ENCODE measurements around the gene BTBD17. TPM values are rescaled to one million over a fixed set of nuclear protein-coding genes. Genes with fewer than 3 reads are reported as not detected.

BTBD17 gene
- 1 to 10 TPM in 2 of 9 donors, under 1 TPM in 3, not detected in 4; 0.11 to 1.1 (median 0.69) TPM for total RNA-seq
- polyA plus RNA-seq: under 1 TPM; 0.10 to 0.72 (median 0.24) TPM
- long read RNA-seq, donor 1: 0 reads
- long read RNA-seq, donor 2: 0 reads
- long read RNA-seq, donor 3: 0 reads
- long read RNA-seq, donor 4: 0 reads
- long read RNA-seq, donor 5: 0 reads
- long read RNA-seq, donor 6, partial matches to known transcripts: 0 of 5 reads
- long read RNA-seq, donor 6, other reads (novel, unspliced or antisense): 1 of 5 reads
- long read RNA-seq, donor 7: 0 reads
- long read RNA-seq, donor 8: 0 reads
- long read RNA-seq, donor 9: 0 reads
- long read RNA-seq, donor 10, partial matches to known transcripts: 0 of 1 reads
- long read RNA-seq, donor 10, other reads (novel, unspliced or antisense): 0 of 1 reads

DNA sequence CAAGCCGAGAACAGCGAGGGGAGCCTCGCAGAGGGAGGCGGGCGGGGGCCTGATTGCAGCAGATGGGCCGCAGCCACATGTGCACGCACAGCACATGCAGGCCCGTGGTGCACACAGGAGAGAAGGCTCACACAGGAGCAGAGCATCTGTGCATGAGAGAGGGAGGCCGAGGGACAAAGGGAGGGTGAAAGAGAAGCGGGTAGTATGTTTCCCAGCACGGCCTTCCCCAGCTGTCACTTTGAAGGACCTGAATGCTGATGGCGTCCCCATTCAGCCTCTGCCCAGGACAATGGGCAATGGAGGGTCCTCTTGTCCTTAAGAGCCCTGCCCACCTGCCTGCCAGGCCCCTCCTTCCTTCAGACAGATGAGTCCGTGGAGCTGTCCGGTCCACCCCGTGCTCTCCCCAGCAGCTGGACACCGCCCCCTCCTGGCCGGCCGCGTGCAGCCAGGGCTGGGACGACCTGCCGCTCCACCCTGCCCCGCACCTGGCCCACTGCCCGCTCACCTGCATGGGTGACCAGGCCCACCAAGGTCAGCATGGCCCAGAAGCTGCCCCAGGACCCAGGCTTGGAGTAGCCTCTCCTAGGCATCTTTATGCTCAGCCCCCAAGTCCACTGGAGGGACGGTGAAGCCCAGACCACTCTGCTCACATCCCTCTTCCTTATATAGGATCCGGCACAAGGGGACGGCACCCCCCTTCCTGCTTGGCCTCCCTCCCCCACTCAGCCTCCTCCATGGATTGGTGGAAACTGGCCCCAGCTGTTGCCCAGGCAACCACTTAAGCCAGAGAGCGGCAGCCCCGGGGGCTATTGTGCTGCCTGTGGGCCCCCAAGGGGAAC, at the start of gene BTBD17:
Gene BTBD17 (minus strand): TSS at position 639 of the 839 bp plus-strand sequence. CDS start 49 bp downstream, at position 590.
- peak; percentile 51 to 77 (median 68) for DNase-seq

GRCh38 chr17:74410001-74410443, 48.4 kb upstream of the BTBD17 start:
- DNase-seq: no peak
- Histone ChIP-seq H3K27ac (no peak overlapping the region), H3K9me3 (replicated peaks in 1 of 3) (no peaks in the 10 kb centered on the region), H3K36me3 (replicated peaks in 1 of 2) (no peaks in the 10 kb centered on the region), H3K27me3 (no peaks in the 10 kb centered on the region), H3K4me3 (no peak overlapping the region), H3K4me1 (replicated peaks in 1 of 2) (no peaks in the 10 kb centered on the region)
- intact Hi-C loops (cut with DNase I): no loop called here
- 73 to 89% (median 83%) methylated on average over 3 to 4 of the region's 4 CpGs for WGBS, 4 donors
- TF ChIP-seq POLR2A (IDR thresholded peaks at IDR 0.05) (no peak), CTCF (IDR thresholded peaks at IDR 0.05) (no peak)

More for the DNA sequence above, at the start of gene BTBD17:
- TF ChIP-seq POLR2A (IDR thresholded peaks at IDR 0.05) (no peak), CTCF (IDR thresholded peaks at IDR 0.05) (peak; percentile 52 to 81 (median 69))
- Histone ChIP-seq H3K27me3 (peaks cover 48% of the 10 kb centered on the region), H3K36me3 (replicated peaks in 1 of 2) (no peaks in the 10 kb centered on the region), H3K27ac (peak within 1 kb of the TSS in 1 of 5 donors; percentile 26), H3K9me3 (replicated peaks in 1 of 3) (no peaks in the 10 kb centered on the region), H3K4me3 (no peak within 1 kb of the TSS), H3K4me1 (replicated peaks in 1 of 2) (no peaks in the 10 kb centered on the region)
- intact Hi-C loops (cut with DNase I): loop anchor here (5.0 to 10.0 kb wide), 2 partner anchors 59 to 147 kb away; partner anchors contain the start of gene TTYH2 (in 1 of the 2)
- WGBS, 4 donors: 25 to 41% (median 26%) methylated on average over 15 to 28 of the region's 28 CpGs

DNA sequence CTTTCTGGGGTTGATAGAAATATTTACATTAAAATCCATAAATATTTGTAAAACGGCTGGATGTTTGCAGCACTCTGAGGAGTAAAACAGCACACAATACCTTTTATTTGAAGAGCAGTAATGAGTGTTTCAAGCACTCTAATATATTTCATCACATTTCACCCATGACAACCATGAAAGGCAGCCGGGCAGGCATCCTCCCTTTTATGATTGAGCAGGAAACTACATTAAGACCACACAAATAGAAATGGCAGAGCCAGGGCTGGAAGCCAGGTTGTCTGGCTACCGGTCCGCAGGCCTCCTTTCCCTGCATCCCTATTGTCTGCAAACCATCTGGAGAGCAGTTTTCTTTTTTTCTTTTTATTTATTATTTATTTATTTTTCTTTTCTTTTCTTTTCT, 47.1 kb upstream of the BTBD17 start:
- Histone ChIP-seq H3K27ac (no peak overlapping the region), H3K36me3 (replicated peaks in 1 of 2) (no peaks in the 10 kb centered on the region), H3K9me3 (replicated peaks in 1 of 3) (no peaks in the 10 kb centered on the region), H3K4me3 (no peak overlapping the region), H3K4me1 (replicated peaks in 1 of 2) (no peaks in the 10 kb centered on the region), H3K27me3 (no peaks in the 10 kb centered on the region)
- WGBS, 4 donors: 77 to 87% (median 86%) methylated on average over 4 of the region's 4 CpGs
- intact Hi-C loops (cut with DNase I): no loop called here
- TF ChIP-seq POLR2A (IDR thresholded peaks at IDR 0.05): no peak
- no peak for TF ChIP-seq CTCF (IDR thresholded peaks at IDR 0.05)
- no peak for DNase-seq

DNA sequence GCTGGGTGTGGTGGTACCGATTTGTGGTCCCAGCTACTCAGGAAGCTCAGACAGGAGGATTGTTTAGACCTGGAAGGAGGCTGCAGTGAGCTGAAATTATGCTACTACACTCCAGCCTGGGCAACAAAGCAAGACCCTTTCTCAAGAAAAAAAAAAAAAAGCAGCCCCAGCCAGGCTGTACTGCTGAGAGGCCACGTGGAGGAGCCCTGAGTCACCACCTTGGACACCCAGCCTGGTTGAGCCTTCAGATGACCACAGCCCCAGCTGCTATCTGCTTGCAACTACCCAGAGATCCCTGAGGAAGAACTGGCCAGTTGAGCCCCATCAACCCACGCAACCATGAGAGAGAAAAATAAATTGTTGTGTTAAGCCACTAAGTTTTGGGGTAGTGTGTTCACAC, 46.6 kb upstream of the BTBD17 start:
- H3K4me1 ChIP-seq (replicated peaks in 1 of 2): no peaks in the 10 kb centered on the region
- WGBS, 4 donors: 50 to 79% (median 73%) methylated on average over 2 to 3 of the region's 3 CpGs
- TF ChIP-seq CTCF (IDR thresholded peaks at IDR 0.05): peak in 1 of 6 experiments; percentile 5
- TF ChIP-seq POLR2A (IDR thresholded peaks at IDR 0.05): no peak
- peak in 2 of 7 donors; percentile 27 to 46 for DNase-seq
- H3K36me3 ChIP-seq (replicated peaks in 1 of 2): no peaks in the 10 kb centered on the region
- no peak overlapping the region for H3K4me3 ChIP-seq
- no peaks in the 10 kb centered on the region for H3K9me3 ChIP-seq (replicated peaks in 1 of 3)
- H3K27ac ChIP-seq: no peak overlapping the region
- intact Hi-C loops (cut with DNase I): no loop called here
- H3K27me3 ChIP-seq: no peaks in the 10 kb centered on the region

Measured in adrenal gland (tissue), 19 donors.